Activated CD8-positive, alpha-beta memory T cell treated with anti-CD3 and anti-CD28 coated beads, Interleukin-2, amount 10 ng/mL, durations not matched to agents 7 days and 5 days (primary cell): ENCODE results near the gene FSTL4. TPM values are rescaled to one million over a fixed set of nuclear protein-coding genes. Genes with fewer than 3 reads are reported as not detected.
A peak's percentile ranks its signal among the peaks of the same experiment; 100 is the strongest.

Experiments
- ATAC-seq: fragments of 150-1000 bp; cut with Tn5 transposase; one replicate; pipeline ENCODE4 v1.10.0; 2021; ENCODE audit warnings: moderate library complexity
- CTCF ChIA-PET: fragments of 350-600 bp; sonication (Branson Sonifier 250); formaldehyde crosslinking; loops from one replicate; lab custom pipeline; 2021; ENCODE audit warnings: antibody characterized with exemption; lab: Charles Lee
- DNase-seq: peaks from one replicate; pipeline ENCODE4 v3.0.0-alpha.2; 2020
- H3K27ac Mint-ChIP-seq: one replicate; pipeline ENCODE4 v1.8.0; 2021; ENCODE audit warnings: mild to moderate bottlenecking, mixed read lengths
- H3K27me3 Mint-ChIP-seq: one replicate; pipeline ENCODE4 v1.8.0; 2021; ENCODE audit warnings: mixed read lengths
- H3K36me3 Mint-ChIP-seq: one replicate; pipeline ENCODE4 v1.8.0; 2021; ENCODE audit warnings: mild to moderate bottlenecking, mixed read lengths
- H3K4me1 Mint-ChIP-seq: one replicate; pipeline ENCODE4 v1.8.0; 2021; ENCODE audit warnings: mixed read lengths
- H3K4me3 Mint-ChIP-seq: one replicate; pipeline ENCODE4 v1.8.0; 2021; ENCODE audit warnings: mild to moderate bottlenecking, moderate library complexity, mixed read lengths
- H3K9me3 Mint-ChIP-seq: one replicate; pipeline ENCODE4 v1.8.0; 2022; ENCODE audit warnings: low read depth, mixed read lengths
- total RNA-seq, 2 experiments: library from RNA; stranded (reverse); gene quantifications; one replicate each; pipeline ENCODE4 v1.2.3, GENCODE V29; 2021

Gene FSTL4
- total RNA-seq, 2 experiments from 2014 or later: not detected

GRCh38 chr5:133278317-133278716 is 334.0 kb downstream of the FSTL4 start:
- no peaks in the 10 kb centered on the region for H3K4me1 Mint-ChIP-seq
- ATAC-seq (no peak), DNase-seq (no peak)
- no peaks in the 10 kb centered on the region for H3K36me3 Mint-ChIP-seq
- H3K4me3 Mint-ChIP-seq: no peak overlapping the region
- CTCF ChIA-PET: no interaction called here
- H3K27ac Mint-ChIP-seq: no peak overlapping the region
- no peaks in the 10 kb centered on the region for H3K9me3 Mint-ChIP-seq
- H3K27me3 Mint-ChIP-seq: no peaks in the 10 kb centered on the region

- no peaks in the 10 kb centered on the region for H3K36me3 Mint-ChIP-seq
- no peaks in the 10 kb centered on the region for H3K4me1 Mint-ChIP-seq
- CTCF ChIA-PET: no interaction called here
- H3K27ac Mint-ChIP-seq: no peak overlapping the region
- no peak overlapping the region for H3K4me3 Mint-ChIP-seq
- no peaks in the 10 kb centered on the region for H3K9me3 Mint-ChIP-seq
- DNase-seq: no peak
- ATAC-seq: no peak
- H3K27me3 Mint-ChIP-seq: no peaks in the 10 kb centered on the region
These were observed 334.6 kb downstream of the FSTL4 start for GRCh38 chr5:133277744-133278143.

- Mint-ChIP-seq H3K36me3 (no peaks in the 10 kb centered on the region), H3K27ac (no peak overlapping the region), H3K4me1 (no peaks in the 10 kb centered on the region), H3K4me3 (no peak overlapping the region), H3K9me3 (no peaks in the 10 kb centered on the region), H3K27me3 (no peaks in the 10 kb centered on the region)
- CTCF ChIA-PET: no interaction called here
- DNase-seq (no peak), ATAC-seq (no peak)
These were observed 336.2 kb downstream of the FSTL4 start for GRCh38 chr5:133276171-133276570.

- CTCF ChIA-PET: no interaction called here
- Mint-ChIP-seq H3K27me3 (no peaks in the 10 kb centered on the region), H3K36me3 (no peaks in the 10 kb centered on the region), H3K4me1 (no peaks in the 10 kb centered on the region), H3K27ac (no peak overlapping the region), H3K4me3 (no peak overlapping the region), H3K9me3 (no peaks in the 10 kb centered on the region)
- no peak for DNase-seq
- no peak for ATAC-seq
These were observed 336.7 kb downstream of the FSTL4 start for GRCh38 chr5:133275631-133276030.

GRCh38 chr5:133274597-133274935 is 337.8 kb downstream of the FSTL4 start:
- CTCF ChIA-PET: no interaction called here
- Mint-ChIP-seq H3K27me3 (no peaks in the 10 kb centered on the region), H3K27ac (no peak overlapping the region), H3K4me3 (no peak overlapping the region), H3K4me1 (no peaks in the 10 kb centered on the region), H3K9me3 (no peaks in the 10 kb centered on the region), H3K36me3 (no peaks in the 10 kb centered on the region)
- ATAC-seq (no peak), DNase-seq (no peak)

GRCh38 chr5:133273661-133274596 is 338.4 kb downstream of the FSTL4 start:
- ATAC-seq: no peak
- CTCF ChIA-PET: no interaction called here
- no peaks in the 10 kb centered on the region for H3K36me3 Mint-ChIP-seq

GRCh38 chr5:133272345-133272744 is 340.0 kb downstream of the FSTL4 start:
- Mint-ChIP-seq H3K9me3 (no peaks in the 10 kb centered on the region), H3K27ac (no peak overlapping the region)
- CTCF ChIA-PET: no interaction called here

More at GRCh38 chr5:133273661-133274596, 338.4 kb downstream of the FSTL4 start:
- H3K4me1 Mint-ChIP-seq: no peaks in the 10 kb centered on the region
- no peaks in the 10 kb centered on the region for H3K9me3 Mint-ChIP-seq
- no peak for DNase-seq
- peaks cover 2% of the 10 kb centered on the region for H3K27me3 Mint-ChIP-seq
- H3K4me3 Mint-ChIP-seq: no peak overlapping the region
- H3K27ac Mint-ChIP-seq: no peak overlapping the region

GRCh38 chr5:133271606-133272005 is 340.7 kb downstream of the FSTL4 start:
- CTCF ChIA-PET: no interaction called here
- H3K27ac Mint-ChIP-seq: no peak overlapping the region
- no peaks in the 10 kb centered on the region for H3K4me1 Mint-ChIP-seq

More at GRCh38 chr5:133272345-133272744, 340.0 kb downstream of the FSTL4 start:
- DNase-seq: no peak
- H3K4me3 Mint-ChIP-seq: no peak overlapping the region
- H3K4me1 Mint-ChIP-seq: no peaks in the 10 kb centered on the region
- peaks cover 2% of the 10 kb centered on the region for H3K27me3 Mint-ChIP-seq
- no peaks in the 10 kb centered on the region for H3K36me3 Mint-ChIP-seq
- ATAC-seq: no peak

GRCh38 chr5:133269691-133270090 is 342.6 kb downstream of the FSTL4 start:
- H3K27ac Mint-ChIP-seq: no peak overlapping the region
- no peaks in the 10 kb centered on the region for H3K9me3 Mint-ChIP-seq
- peaks cover 2% of the 10 kb centered on the region for H3K27me3 Mint-ChIP-seq
- CTCF ChIA-PET: no interaction called here
- no peak overlapping the region for H3K4me3 Mint-ChIP-seq
- no peaks in the 10 kb centered on the region for H3K36me3 Mint-ChIP-seq
- no peaks in the 10 kb centered on the region for H3K4me1 Mint-ChIP-seq
- ATAC-seq (no peak), DNase-seq (no peak)

More at GRCh38 chr5:133271606-133272005, 340.7 kb downstream of the FSTL4 start:
- Mint-ChIP-seq H3K36me3 (no peaks in the 10 kb centered on the region), H3K9me3 (no peaks in the 10 kb centered on the region), H3K4me3 (no peak overlapping the region), H3K27me3 (peaks cover 2% of the 10 kb centered on the region)
- DNase-seq (no peak), ATAC-seq (no peak)

GRCh38 chr5:133267601-133268000 is 344.7 kb downstream of the FSTL4 start:
- CTCF ChIA-PET: no interaction called here

GRCh38 chr5:133266966-133267365 is 345.4 kb downstream of the FSTL4 start:
- Mint-ChIP-seq H3K4me3 (no peak overlapping the region), H3K27ac (no peak overlapping the region), H3K27me3 (peaks cover 10% of the 10 kb centered on the region), H3K4me1 (no peaks in the 10 kb centered on the region), H3K9me3 (no peaks in the 10 kb centered on the region), H3K36me3 (no peaks in the 10 kb centered on the region)
- DNase-seq (no peak), ATAC-seq (no peak)
- CTCF ChIA-PET: no interaction called here

More at GRCh38 chr5:133267601-133268000, 344.7 kb downstream of the FSTL4 start:
- Mint-ChIP-seq H3K27me3 (peaks cover 10% of the 10 kb centered on the region), H3K9me3 (no peaks in the 10 kb centered on the region), H3K36me3 (no peaks in the 10 kb centered on the region), H3K27ac (no peak overlapping the region), H3K4me1 (no peaks in the 10 kb centered on the region), H3K4me3 (no peak overlapping the region)
- DNase-seq: no peak
- ATAC-seq: no peak

- Mint-ChIP-seq H3K27ac (no peak overlapping the region), H3K4me1 (no peaks in the 10 kb centered on the region), H3K36me3 (no peaks in the 10 kb centered on the region), H3K27me3 (peaks cover 10% of the 10 kb centered on the region), H3K9me3 (no peaks in the 10 kb centered on the region), H3K4me3 (no peak overlapping the region)
- no peak for ATAC-seq
- CTCF ChIA-PET: no interaction called here
- DNase-seq: no peak
These were observed 345.8 kb downstream of the FSTL4 start for GRCh38 chr5:133266527-133266878.

- ATAC-seq (no peak), DNase-seq (no peak)
- Mint-ChIP-seq H3K27ac (no peak overlapping the region), H3K27me3 (peaks cover 10% of the 10 kb centered on the region), H3K36me3 (no peaks in the 10 kb centered on the region), H3K9me3 (no peaks in the 10 kb centered on the region), H3K4me1 (no peaks in the 10 kb centered on the region), H3K4me3 (no peak overlapping the region)
- CTCF ChIA-PET: no interaction called here
These were observed 346.4 kb downstream of the FSTL4 start for GRCh38 chr5:133265720-133266526.

GRCh38 chr5:133265257-133265656 is 347.1 kb downstream of the FSTL4 start:
- H3K4me1 Mint-ChIP-seq: no peaks in the 10 kb centered on the region

More at GRCh38 chr5:133265257-133265656, 347.1 kb downstream of the FSTL4 start:
- CTCF ChIA-PET: no interaction called here
- ATAC-seq (peak; percentile 16), DNase-seq (no peak)
- no peak overlapping the region for H3K4me3 Mint-ChIP-seq
- no peaks in the 10 kb centered on the region for H3K9me3 Mint-ChIP-seq
- H3K36me3 Mint-ChIP-seq: no peaks in the 10 kb centered on the region
- no peak overlapping the region for H3K27ac Mint-ChIP-seq
- peaks cover 10% of the 10 kb centered on the region for H3K27me3 Mint-ChIP-seq
